ENCODE measurements around the gene KHNYN. TPM values are rescaled to one million over a fixed set of nuclear protein-coding genes. Genes with fewer than 3 reads are reported as not detected.

The KHNYN gene
- total RNA-seq, 2 experiments from 2014 or later: 50.8 to 57.5 TPM

DNA sequence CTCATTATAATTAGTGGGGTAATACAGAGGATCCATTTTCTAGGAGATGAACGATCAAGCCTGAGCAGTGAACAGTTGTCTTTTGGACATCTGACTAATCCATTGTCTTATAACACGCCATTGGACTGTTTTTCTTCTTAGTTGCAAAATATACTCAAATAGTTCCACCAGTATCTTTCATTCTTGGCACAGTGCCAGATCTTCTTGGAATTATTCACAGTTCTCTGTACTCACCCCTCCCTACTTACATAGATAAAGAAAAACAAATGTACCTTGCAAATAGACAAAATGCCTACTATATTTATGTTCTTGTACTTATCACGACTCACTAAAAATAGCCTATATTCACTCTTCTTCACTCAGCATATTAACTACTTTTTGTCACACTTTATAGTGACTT, 4.0 kb upstream of the KHNYN start:
- H3K9me2 ChIP-seq (ENCODE audit: insufficient read depth, low read length): no peaks in the 10 kb centered on the region
- no peaks in the 10 kb centered on the region for H3K36me3 ChIP-seq (ENCODE audit: insufficient read depth, low read length)
- H3K9me3 ChIP-seq (ENCODE audit: low read length): no peaks in the 10 kb centered on the region
- POLR2A ChIA-PET: interaction anchor here (1.1 to 2.6 kb wide), 3 partner anchors 12 to 59 kb away, joined by 4 to 12 read pairs (median 4); no protein-coding TSS in a partner anchor
- BruUV-seq (replicated peaks): no TSS peak
- no peak overlapping the region for H3K4me3 ChIP-seq (ENCODE audit: low read depth, low read length, poor library complexity, severe bottlenecking)
- intact Hi-C loops (cut with micrococcal nuclease; ENCODE audit: unreplicated experiment): no loop called here
- no peaks in the 10 kb centered on the region; the same call in 1 of the 2 replicates for H3K79me2 ChIP-seq (ENCODE audit: insufficient read depth, low read depth, low read length)
- no peak for TF ChIP-seq EZH2phosphoT487 (IDR thresholded peaks at IDR 0.05; ENCODE audit: borderline replicate concordance, low read depth, low read length)
- no peak for TF ChIP-seq CTCF (conservative IDR thresholded peaks at IDR 0.05; ENCODE audit: low read length)
- no peak overlapping the region for H3K4me2 ChIP-seq (ENCODE audit: low read length)
- no peaks in the 10 kb centered on the region for H4K20me1 ChIP-seq (ENCODE audit: insufficient read depth, low read length)
- no peak for DNase-seq (ENCODE audit: low spot score)
- H3K4me1 ChIP-seq (ENCODE audit: insufficient read depth, low read length, poor library complexity, severe bottlenecking): peaks cover 13% of the 10 kb centered on the region
- no peak overlapping the region for H2AFZ ChIP-seq (ENCODE audit: low read length)
- H3K27ac ChIP-seq (ENCODE audit: low read depth, low read length, poor library complexity, severe bottlenecking): no peak overlapping the region
- CTCF ChIA-PET (ENCODE audit: unreplicated experiment): interaction anchor here (0.9 kb wide), 1 partner anchor 14 kb away, joined by 3 read pairs; no protein-coding TSS in a partner anchor

DNA sequence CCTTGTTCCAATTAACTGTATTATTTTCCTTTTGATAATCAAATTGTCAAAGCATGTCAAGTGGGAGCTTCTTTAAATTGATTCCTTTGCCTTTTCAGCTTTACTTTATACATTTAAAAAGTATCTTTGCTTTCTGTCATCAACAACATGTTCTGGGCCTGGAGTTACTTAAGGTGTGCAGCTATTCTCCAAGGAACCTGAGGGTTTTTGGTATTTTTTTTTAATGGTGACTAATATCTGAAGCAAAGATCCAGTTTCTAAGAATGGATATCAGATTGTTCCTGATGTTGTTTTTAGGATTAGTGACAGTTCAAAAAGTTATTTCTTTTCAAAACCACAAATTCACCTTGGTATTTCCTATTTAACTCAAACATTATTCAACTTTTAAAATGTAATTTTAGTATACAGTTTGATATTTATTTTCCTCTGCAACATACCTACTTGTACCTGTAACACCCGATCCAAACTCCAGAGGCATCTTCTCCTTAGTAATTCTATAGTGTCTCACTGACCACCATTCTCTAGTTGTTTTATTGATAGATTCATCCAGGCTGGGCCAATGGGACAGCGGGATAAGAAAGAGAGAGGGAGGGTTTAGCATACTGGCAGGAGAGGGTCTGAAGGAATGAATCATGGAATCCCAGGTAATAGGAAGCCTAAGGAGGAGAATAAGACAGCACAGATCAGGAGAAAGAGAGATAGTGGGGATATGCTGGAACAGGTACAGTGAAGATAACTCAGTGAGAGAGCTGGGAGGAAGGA, 3.4 kb upstream of the KHNYN start:
- intact Hi-C loops (cut with micrococcal nuclease; ENCODE audit: unreplicated experiment): no loop called here
- TF ChIP-seq EZH2phosphoT487 (IDR thresholded peaks at IDR 0.05; ENCODE audit: borderline replicate concordance, low read depth, low read length): no peak
- no peak for TF ChIP-seq CTCF (conservative IDR thresholded peaks at IDR 0.05; ENCODE audit: low read length)
- POLR2A ChIA-PET: interaction anchor here (1.5 to 2.6 kb wide), 2 partner anchors 13 to 55 kb away, joined by 4 to 12 read pairs; no protein-coding TSS in a partner anchor
- H3K9me2 ChIP-seq (ENCODE audit: insufficient read depth, low read length): no peaks in the 10 kb centered on the region
- CTCF ChIA-PET (ENCODE audit: unreplicated experiment): no interaction called here
- H3K4me1 ChIP-seq (ENCODE audit: insufficient read depth, low read length, poor library complexity, severe bottlenecking): peaks cover 19% of the 10 kb centered on the region
- no peak overlapping the region for H3K27ac ChIP-seq (ENCODE audit: low read depth, low read length, poor library complexity, severe bottlenecking)
- DNase-seq (ENCODE audit: low spot score): no peak
- no peaks in the 10 kb centered on the region for H3K9me3 ChIP-seq (ENCODE audit: low read length)
- H3K79me2 ChIP-seq (ENCODE audit: insufficient read depth, low read depth, low read length): peaks cover 5% of the 10 kb centered on the region; the same call in 1 of the 2 replicates
- H3K4me2 ChIP-seq (ENCODE audit: low read length): no peak overlapping the region
- BruUV-seq (replicated peaks): no TSS peak
- H4K20me1 ChIP-seq (ENCODE audit: insufficient read depth, low read length): no peaks in the 10 kb centered on the region
- no peak overlapping the region for H3K4me3 ChIP-seq (ENCODE audit: low read depth, low read length, poor library complexity, severe bottlenecking)
- no peaks in the 10 kb centered on the region for H3K36me3 ChIP-seq (ENCODE audit: insufficient read depth, low read length)
- no peak overlapping the region for H2AFZ ChIP-seq (ENCODE audit: low read length)
